GM21723 (cell line): ENCODE data around the gene ABLIM2.
A peak's percentile ranks its signal among the peaks of the same experiment; 100 is the strongest.

Experiments
- ATAC-seq: cut with Tn5 transposase; IDR thresholded peaks from one replicate; pipeline ENCODE4 v1.9.1; 2021; ENCODE audit warnings: mild to moderate bottlenecking, moderate library complexity; ENCODE audit not compliant: unreplicated experiment

ABLIM2 gene

DNA sequence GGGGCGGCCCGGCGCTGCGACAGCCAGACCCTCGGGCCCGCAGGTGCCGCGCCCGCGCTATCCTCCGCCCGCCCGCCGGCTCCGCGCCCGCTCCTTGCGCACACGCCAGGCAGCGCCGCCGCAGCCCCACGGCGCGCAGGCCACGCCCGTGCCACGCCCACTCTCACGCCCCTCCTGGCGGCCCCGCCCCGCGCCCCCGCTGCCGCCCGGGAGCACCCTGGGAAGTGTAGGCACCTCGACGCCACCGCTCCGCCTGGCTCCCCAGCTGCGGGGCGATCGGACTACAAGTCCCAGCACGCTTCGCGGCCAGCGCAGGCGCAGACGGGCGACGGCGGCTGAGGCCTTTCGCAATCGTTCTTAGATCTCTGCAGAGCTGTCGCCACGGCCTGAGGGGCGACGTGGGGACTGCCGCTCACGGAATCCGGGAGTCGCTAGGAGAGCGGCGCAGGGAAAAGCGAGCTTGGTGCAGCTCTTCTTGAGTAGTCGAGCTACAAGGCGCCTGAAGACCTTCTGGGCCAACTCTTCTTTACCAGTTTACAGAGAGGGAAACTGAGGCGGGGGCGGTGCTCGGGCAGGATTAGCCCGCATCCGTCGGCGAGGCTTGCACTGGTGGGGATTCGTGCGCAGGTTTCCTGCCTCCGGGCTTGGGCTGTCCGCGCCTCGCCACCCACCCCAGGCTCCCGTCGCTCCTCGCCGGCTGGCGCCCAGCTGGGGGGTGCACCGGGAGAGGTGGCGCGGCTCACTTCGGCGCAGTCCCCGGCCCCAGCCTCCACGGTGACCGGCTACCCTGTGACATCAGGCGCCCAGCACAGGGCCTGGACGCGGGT lies at the start of gene ABLIM2:
Gene ABLIM2, minus strand, starts transcription at position 104 of the 827 bp plus-strand sequence. CDS start 124 bp downstream, outside the sequence.
- ATAC-seq = peak; percentile 97

DNA sequence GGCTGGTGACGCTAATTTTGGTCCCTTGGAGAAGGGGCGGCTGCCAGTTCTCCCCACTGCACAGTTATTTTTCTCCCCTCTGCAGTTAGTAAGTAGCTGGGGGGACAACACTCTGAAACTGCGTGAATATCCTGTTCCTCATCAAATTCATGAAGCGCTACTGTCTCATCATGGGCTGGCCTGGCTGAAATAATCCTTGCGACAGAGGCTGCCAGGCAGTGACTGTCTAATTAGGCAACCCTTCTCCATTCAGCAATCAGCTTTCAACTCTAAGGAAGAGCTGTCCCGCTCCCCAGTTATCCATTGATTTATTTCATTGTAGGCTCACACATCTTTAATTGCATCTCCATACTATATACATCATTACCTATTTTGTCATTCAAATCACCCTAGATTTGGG lies 48.7 kb upstream of the ABLIM2 start:
- no peak for ATAC-seq

DNA sequence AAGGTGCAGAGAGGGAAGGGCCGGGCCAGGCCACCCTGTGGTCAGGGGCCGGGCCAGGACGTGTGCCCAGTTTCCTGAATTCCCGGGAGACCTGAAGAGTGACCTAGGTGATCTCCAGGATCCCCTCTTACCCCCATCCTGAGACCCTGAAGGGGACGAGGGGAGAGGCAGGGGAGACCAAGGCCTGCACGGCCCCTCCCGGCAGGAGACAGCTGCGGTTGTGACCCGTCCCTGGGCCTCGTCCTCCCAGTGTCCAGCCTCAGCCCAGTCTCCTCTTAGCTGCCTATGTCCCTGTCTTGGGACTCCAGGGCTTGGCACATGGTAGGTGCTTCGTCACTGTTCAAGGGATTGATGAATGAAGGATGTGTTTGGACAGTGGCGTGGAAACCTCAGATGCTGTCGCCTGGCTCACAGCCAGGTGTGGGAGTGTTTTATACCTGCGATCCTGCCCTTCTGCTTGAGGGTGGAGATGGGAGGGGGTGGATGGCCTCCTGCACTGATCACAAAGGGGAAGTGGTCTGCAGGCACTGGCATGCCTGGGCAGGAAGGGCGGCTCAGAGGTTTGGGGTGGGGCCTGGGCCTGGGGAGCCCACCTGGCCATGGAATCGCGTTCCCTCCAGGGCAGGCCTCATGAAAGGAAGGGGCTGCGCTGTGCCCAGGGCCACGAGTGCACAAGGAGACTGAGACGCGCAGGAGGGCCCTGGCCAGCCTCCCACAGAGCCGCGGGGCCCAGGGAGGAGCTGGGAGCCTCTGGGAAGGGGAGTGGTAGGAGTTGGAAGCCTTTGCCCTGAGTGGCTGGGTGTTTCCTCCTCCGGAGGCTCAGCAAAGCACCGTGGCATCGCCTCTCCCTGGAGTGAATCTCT lies 47.4 kb upstream of the ABLIM2 start:
- ATAC-seq = no peak

DNA sequence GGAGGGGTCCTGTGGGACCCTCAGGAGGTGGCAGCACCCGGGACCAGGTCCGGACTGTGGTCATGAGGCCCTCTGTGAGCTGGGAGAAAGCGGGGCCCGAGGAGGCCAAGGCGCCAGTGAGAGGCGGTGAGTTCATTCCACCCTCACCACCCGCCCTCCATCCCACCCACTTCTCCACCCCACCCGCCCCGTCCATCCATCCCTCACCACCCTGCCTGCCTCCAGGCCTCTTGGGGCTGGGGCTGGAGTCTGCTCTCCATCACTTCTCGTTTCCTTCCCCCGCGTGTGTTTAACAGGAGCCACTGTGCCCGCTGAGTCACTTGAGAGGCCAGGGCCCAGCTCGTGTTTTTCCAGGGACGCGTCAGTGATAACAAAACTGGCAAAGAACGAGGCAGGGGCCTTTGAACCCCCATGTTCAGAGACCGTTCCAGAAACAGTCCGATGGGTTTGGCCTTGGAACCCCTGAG lies 46.7 kb upstream of the ABLIM2 start:
- no peak for ATAC-seq

DNA sequence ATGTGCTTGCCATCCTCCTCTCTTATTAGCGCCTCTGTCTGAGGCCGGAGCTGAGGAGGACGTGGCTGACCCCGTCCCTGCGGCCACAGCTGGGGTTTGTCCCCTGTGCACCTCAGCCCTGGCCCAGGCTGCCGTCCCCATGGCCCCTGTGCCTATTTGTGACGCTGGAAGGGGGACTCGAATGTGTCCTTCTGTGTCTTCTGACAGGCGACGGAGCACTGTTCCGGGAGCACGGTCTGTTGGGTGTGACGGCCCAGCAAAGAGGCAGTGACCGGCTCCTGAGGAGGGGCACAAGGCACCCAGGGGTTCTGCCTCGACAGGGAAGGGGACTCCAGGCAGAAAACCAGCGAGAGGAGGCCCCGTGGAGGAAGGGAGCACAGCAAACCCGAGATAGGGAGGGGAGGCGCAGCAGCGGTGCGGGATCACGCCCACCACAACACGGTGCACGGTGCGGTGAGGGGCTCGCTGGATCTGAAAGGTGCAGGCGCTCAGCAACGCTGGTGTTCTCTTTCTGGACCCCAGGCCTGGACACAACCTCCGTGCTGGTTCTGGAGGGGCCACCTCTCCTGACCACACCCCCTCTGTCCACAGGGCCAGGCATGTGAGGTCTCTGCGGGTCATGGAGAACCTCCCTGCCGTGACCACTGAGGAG lies 46.1 kb upstream of the ABLIM2 start:
- ATAC-seq = no peak

DNA sequence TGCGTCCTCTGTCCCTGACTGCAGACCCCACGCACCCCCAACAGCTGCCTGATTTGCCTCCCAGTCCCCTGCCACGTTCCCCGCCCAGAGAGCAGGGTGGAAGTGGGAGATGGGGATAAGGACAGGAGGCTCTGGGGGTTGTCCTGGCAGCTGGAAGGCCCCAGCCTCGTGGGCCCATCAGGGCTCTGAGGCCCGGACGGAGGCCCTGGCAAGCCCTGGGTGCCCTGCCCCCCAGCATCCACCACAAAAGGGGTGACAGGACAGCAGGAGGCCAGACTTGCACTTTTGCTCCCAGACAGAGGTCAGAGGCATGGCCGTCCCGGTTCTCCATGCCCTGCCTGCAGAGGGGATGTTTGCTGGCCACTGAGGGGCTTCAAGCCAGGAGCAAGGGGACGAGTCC lies 45.2 kb upstream of the ABLIM2 start:
- no peak for ATAC-seq

DNA sequence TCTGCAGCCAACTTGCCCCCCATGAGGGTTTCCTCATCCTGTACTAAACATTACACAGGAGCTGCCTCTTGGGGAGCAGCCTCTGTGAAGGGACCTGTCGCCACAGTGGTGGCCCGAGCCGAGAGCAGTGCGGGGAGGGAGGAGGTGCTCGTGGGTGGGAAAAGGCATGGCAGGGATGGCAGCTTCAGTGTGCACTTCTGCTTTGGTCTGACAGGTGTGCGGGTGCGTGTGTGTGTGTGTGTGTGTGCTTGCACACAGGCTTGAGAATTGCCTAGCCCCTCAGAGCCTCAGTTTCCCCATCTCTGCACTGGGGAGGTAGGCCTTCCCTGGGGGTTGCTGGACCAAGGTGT lies 44.4 kb upstream of the ABLIM2 start:
- ATAC-seq = no peak

DNA sequence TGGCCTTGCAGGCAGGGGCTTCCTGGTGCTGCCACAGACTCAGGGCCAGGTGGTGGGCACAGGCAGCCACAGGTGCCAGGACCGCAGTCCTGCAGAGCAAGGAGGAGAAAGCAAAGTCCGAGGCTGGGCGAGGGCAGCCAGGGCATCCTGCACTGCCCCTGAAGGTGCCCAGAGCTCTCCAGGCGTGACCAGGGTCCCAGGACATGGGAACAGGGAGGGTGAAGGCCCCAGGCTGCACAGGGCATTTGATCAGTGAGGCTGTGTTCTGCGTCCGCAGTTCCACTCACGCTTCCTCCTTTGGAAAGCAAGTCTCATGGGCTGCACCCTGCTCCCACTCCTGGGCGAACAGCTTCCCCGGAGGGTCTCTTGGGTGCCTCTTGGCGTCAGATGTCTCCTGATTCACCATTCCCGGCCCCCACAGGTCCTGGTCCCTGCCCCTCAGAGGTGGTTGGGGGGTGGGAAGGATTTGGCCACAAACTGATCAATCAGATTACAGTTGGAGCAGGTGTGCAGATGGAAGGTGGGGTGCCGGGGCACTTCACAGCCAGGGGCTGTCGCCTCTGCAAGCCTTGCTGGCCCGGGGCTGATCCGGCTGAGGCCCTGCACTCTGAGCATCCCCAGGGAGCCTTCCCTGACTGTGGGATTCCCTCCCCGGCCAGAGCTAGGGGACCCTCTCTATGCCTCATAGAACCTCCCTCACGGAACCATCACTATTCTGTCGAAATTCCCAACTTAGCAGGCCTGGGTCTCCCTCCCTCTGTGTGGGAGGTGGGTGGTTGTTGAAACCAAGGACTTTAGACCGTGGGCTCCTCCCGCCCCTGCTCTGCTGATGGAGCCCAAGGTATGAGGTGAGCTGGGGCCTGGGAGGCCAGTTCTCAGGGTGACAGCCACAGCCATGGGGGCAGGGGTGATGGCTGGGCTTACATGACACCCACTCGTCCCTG lies 43.8 kb upstream of the ABLIM2 start:
- no peak for ATAC-seq

DNA sequence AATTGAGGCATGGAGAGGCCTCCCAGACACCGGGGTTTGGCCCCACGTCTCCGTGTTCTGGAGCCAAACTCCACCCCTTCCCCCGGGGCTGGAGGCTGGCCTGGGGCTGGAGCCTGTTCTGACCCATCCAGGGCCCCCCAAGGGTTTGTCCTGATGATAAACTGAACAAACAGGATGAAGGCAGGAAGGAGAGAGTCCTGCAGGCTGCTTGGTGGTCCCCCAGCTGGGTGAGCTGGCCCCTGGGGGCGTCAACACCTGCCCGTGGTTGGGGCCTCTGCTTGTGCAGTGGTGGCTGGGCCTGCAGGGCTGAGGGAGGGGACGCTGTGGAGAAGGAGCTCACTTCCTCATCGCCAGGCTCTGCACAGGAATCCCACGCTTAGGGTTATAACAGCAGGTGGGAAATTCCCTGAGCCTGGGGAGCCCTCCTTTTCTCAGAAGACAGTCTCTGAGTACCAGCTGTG lies 42.7 kb upstream of the ABLIM2 start:
- peak; percentile 40 for ATAC-seq

DNA sequence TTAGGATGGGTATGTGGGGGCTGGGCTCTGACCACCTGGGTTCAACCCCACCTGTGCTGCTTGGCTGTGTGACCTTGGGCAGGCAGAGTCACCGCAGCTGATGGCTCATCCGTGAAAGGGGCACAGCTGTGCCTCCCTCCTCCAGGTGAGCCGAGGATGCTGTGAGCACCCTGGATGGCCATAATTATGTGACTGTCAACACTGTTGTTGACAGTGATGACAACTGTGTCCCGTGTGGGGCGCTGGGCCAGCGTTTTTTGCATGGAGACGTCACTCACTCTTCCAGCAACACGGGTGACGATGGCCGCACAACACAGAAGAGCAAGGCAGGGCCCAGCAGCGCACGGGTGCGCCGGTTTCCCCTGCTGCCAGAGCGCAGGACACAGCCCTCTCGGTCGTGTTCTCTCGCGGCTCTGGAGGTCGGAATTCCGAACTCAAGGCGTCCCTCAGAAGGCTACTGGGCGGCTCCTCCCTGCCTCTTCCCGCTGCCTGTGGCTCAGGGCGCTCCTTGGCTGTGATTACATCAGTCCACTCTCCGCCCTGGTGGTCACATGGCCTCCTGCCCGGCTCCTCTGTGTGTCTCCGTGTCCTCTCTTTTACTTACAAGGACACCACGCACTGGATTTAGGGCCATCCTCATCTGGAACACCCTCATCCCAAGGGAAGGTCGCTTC lies 41.8 kb upstream of the ABLIM2 start:
- no peak for ATAC-seq

DNA sequence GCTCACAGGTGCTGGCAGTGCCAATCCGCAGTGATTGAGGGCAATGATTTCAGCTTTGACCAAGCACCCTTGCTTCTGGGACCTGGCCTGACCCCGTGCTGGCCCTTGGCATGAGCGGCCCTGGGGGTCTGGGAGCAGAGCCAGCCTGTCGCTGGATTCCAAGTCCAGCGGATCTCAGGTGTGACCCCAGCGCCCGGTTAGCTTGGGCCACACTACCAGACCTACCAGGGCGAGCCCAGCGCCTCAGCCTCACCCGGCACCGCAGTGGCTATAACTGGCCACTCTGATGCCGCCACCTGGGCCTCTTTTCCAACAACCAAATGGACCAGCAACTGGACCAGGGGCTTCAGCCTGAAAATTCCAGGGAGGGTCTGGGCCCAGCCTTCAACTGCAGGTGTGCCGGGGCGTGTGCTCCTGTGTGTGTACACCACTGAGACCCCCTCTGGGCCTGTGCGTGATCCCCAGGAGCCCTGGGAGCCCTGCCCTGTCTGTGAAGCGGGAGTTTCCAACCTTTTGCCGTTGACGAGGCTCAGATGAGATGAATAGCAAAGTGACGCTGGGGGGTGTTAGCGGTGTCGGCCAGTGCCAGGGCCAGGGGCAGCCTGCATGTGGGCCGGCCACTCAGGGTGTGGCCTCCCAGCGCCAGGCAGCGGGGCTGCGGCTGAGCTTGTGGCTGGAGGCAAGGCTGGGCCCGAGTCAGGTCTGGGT lies 41.1 kb upstream of the ABLIM2 start:
- ATAC-seq = no peak

DNA sequence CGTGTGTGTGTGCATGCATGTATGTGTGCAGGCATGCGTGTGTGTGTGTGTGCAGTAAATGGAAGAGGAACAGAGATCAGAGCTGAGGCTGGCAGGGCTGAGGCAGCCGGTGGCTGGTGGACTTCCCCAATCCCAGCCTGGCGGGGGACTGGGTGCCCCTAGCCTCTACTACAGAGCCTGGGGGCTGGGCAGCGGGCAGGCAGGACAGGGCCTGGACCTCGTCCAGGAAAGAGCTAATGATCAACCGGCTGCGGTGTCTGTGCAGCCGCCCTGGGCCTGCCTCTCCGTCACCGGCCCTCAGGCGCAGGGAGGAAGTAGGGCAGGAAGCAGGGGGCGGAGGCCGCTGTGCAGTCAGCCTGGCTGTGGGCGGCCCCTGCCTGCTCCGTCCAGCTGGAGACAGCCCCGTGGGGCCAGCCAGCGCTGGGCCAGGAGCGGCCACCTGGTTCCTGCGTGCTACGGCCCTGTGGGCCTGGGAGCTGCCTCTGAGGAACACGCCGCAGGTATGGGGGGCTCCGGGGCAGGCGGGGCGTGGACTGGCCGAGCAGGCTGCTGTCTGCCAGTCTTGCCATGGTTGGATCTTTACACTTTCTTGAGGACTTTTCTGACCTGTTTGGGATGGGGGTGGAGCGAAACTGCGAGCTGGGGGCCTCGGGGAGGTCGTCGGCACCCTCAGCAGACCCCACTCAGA lies 40.4 kb upstream of the ABLIM2 start, which contains the start of gene SH3TC1:
Gene SH3TC1, plus strand, starts transcription at position 385 of the 688 bp plus-strand sequence. CDS start 5,905 bp downstream, outside the sequence.
- ATAC-seq = peak; percentile 84

DNA sequence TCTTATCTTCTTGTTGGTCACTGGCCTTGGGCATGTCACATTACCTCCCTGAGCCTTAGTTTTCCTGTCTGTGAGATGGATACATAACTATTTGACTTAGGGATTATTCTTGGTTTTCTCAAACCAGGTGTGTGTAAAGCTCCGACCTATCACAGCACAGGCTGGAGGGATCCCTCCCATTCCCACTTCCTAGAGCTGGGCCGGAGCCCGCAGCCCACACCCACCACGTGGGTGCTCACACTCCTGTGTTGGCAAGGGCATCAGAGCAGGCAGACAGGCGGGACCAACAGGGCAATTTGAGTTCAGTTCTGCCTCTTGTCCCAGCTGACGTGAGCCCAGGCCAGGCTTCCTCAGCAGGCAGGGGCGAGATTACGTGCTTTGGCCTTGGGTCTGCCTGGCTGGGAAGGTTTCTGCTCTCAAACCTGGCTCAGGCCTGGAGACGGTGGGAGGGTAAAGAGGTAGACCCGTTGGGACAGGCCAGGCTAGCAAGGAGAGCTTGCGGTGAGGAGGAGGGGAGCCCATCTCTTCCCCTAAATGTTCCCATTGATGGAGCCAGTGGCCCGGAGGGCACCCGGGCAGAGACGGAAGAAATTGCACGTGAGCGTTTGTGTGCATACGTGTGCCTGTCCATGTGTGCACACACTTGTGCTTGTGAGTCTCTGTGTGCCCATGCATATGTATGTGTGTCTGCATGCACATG lies 39.7 kb upstream of the ABLIM2 start:
- no peak for ATAC-seq

DNA sequence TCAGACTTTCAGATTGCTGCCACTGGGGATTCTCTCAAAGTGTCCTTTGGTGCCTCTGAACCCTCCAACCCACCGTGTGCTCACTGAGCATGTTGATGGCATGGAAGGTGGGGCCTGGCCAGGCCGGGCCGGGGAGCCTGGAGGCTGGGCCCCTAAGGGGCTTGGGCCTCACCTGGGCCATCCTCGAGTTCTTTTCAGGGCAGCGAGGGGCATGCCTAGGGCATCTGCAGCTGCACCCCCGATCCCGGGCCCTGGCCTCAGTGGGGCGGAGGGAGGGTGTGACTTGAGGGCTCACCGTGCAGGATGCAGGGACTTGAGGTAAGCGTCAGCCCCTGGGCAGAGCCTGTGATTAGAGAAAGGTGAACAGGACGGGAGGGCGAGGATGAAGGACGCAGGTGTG lies 38.9 kb upstream of the ABLIM2 start:
- no peak for ATAC-seq

DNA sequence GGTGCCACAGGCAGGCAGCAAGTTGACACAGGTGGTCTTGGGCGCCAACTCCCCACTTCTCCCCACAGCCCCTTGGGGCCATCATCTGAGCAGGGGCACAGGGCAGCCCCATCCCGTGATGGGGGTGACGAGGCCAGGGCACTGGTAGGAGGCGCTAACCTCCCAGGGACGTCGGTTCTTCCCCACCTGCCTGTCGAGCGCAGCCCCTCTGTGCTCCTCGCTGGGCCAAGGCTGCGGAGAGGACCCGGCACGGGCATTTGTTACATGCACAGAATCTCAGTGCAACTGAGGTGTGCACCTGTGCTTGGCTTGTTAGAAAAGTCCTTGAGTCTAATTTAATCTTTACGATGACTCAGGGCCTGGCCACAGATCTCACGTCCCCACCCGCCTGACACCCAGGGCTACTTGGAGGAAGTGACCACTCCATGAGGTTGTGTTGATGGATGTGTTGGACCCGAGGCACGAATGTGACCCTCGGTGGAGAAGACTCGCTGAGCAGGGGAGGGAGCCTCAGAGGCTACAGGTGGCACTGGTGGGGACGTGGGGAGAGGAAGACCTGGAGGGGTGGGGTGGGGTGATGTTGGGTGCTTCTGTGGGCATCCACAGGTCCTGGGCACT lies 37.3 kb upstream of the ABLIM2 start:
- ATAC-seq = no peak

DNA sequence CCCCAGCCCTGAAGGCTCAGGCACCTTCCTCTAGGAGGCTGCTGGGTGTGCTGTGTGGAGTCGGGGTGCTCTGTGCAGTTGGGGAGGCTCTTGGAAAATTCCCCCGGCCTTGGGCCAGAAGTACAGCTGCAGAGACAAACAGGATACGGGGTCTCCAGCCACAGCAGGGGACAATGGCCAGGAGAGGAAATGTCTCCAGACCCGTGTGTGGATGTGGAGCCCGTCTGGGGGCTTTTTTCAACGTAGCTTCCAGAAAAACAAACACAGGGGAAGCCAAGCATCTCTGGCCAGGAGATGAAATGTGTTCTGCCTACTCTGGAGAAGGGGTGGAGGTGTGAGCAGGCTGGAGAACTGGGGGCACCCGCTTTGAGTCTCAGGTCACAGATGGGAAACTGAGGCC lies 36.8 kb upstream of the ABLIM2 start:
- ATAC-seq = no peak
